ENCODE results near the gene EPAS1.

DNA sequence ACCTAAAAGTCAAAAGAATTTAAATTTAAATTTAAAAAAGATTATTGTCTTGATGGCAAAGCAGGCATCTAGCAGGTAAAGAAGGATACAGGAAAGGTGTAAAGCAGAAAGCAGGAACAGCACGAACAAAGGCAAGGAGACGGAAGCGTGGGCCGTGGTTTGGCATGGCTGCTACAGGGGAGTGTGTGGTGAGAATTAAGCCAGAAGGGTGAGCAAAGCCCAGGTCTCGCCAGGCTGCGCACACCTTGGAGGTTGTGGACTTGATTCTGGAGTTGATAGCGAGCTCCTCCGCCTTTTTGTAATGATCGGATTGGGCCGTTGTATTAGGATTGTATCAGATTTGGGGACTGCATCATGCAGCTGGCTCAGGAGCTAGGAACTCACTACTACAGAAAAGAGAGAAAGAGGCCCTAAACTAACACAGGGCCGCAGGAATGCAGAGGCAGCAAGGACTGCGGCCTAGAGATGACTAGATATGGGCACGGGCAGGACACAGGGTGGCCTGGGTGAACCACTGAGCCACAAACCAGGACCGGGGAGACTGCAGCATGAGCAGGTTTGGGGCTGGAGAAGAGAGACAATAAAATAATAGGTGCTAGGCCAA lies 110.7 kb downstream of the EPAS1 start:
- TF ChIP-seq, protein P1, sequence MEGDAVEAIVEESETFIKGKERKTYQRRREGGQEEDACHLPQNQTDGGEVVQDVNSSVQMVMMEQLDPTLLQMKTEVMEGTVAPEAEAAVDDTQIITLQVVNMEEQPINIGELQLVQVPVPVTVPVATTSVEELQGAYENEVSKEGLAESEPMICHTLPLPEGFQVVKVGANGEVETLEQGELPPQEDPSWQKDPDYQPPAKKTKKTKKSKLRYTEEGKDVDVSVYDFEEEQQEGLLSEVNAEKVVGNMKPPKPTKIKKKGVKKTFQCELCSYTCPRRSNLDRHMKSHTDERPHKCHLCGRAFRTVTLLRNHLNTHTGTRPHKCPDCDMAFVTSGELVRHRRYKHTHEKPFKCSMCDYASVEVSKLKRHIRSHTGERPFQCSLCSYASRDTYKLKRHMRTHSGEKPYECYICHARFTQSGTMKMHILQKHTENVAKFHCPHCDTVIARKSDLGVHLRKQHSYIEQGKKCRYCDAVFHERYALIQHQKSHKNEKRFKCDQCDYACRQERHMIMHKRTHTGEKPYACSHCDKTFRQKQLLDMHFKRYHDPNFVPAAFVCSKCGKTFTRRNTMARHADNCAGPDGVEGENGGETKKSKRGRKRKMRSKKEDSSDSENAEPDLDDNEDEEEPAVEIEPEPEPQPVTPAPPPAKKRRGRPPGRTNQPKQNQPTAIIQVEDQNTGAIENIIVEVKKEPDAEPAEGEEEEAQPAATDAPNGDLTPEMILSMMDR (IDR thresholded peaks at IDR 0.05), result no peak
- TF ChIP-seq POLR2A (IDR thresholded peaks at IDR 0.05), result no peak

All from testis (tissue), 2 donors.